ENCODE results near the gene TRAK1.

DNA sequence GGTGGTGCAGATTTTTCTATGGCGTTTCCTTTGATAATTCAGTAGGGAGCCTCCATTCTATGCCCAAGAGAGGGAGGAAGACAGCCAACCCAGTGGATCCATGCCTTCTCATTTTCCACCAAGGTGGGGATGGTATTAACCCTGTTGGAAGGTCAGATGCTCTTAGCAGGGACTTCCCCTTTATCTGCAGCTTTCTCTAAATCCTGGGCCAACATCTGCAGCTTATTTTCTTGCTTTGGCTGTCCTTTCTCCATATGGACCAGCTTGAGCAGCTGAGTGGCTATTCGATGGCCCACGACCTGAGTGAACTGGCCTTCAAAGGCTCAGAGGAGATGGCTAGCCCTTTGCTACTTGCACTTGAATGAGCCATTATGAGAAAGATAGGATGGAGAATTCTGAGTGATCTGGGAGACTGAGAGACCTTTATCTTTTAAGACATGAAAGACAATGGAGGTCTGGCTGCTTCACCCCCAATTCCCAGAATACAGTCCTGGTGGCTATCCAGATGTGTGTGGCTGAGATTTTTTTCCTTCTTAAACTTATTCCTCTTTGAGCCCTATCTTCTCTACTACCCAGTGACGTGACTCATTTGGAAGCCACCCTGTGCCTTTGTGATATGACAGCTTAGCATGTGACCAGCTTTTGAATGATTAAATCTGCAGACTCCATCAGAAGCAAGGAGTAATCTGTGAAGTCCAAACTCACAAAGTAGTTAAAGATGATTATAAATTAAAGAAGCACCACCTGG is 39.6 kb upstream of the TRAK1 start:
- TF ChIP-seq, protein P1, sequence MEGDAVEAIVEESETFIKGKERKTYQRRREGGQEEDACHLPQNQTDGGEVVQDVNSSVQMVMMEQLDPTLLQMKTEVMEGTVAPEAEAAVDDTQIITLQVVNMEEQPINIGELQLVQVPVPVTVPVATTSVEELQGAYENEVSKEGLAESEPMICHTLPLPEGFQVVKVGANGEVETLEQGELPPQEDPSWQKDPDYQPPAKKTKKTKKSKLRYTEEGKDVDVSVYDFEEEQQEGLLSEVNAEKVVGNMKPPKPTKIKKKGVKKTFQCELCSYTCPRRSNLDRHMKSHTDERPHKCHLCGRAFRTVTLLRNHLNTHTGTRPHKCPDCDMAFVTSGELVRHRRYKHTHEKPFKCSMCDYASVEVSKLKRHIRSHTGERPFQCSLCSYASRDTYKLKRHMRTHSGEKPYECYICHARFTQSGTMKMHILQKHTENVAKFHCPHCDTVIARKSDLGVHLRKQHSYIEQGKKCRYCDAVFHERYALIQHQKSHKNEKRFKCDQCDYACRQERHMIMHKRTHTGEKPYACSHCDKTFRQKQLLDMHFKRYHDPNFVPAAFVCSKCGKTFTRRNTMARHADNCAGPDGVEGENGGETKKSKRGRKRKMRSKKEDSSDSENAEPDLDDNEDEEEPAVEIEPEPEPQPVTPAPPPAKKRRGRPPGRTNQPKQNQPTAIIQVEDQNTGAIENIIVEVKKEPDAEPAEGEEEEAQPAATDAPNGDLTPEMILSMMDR (IDR thresholded peaks at IDR 0.05; ENCODE audit: poor library complexity): no peak
- TF ChIP-seq EZH2 (IDR thresholded peaks at IDR 0.05; ENCODE audit: borderline replicate concordance): no peak
